ENCODE measurements around the gene NELFCD.

DNA sequence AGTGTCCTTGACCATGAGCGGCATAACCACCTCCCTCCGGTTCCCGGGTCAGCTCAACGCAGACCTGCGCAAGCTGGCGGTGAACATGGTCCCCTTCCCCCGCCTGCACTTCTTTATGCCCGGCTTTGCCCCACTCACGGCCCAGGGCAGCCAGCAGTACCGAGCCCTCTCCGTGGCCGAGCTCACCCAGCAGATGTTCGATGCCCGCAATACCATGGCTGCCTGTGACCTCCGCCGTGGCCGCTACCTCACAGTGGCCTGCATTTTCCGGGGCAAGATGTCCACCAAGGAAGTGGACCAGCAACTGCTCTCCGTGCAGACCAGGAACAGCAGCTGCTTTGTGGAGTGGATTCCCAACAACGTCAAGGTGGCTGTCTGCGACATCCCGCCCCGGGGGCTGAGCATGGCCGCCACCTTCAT is 43.1 kb downstream of the NELFCD start:
- TF ChIP-seq, protein P1, sequence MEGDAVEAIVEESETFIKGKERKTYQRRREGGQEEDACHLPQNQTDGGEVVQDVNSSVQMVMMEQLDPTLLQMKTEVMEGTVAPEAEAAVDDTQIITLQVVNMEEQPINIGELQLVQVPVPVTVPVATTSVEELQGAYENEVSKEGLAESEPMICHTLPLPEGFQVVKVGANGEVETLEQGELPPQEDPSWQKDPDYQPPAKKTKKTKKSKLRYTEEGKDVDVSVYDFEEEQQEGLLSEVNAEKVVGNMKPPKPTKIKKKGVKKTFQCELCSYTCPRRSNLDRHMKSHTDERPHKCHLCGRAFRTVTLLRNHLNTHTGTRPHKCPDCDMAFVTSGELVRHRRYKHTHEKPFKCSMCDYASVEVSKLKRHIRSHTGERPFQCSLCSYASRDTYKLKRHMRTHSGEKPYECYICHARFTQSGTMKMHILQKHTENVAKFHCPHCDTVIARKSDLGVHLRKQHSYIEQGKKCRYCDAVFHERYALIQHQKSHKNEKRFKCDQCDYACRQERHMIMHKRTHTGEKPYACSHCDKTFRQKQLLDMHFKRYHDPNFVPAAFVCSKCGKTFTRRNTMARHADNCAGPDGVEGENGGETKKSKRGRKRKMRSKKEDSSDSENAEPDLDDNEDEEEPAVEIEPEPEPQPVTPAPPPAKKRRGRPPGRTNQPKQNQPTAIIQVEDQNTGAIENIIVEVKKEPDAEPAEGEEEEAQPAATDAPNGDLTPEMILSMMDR (IDR thresholded peaks at IDR 0.05), result no peak
- TF ChIP-seq EZH2 (IDR thresholded peaks at IDR 0.05; ENCODE audit: borderline replicate concordance, insufficient read depth, low read depth, low read length, poor library complexity, severe bottlenecking), result no peak
